GM21447 (cell line): ENCODE measurements around the gene IFNK.

Experiments used
- ATAC-seq: cut with Tn5 transposase; IDR thresholded peaks from one replicate; pipeline ENCODE4 v1.9.1; 2021; ENCODE audit not compliant: unreplicated experiment

The IFNK gene

GRCh38 chr9:27572061-27572460 is 48.0 kb downstream of the IFNK start:
- ATAC-seq = no peak

GRCh38 chr9:27572566-27572917 is 48.5 kb downstream of the IFNK start:
- peak; percentile 45 for ATAC-seq

- ATAC-seq = peak; percentile 71
Measured at GRCh38 chr9:27572918-27573633, 49.0 kb downstream of the IFNK start, which contains the start of gene C9orf72. C9orf72 (minus strand) TSS chr9:27573481; CDS start chr9:27567120, 6,361 bp downstream.

- ATAC-seq = peak; percentile 81
Measured at GRCh38 chr9:27573634-27574590, 49.8 kb downstream of the IFNK start.
